Activated T-cell treated with anti-CD3 and anti-CD28 coated beads, Interleukin-2, amount 50 U/mL, for 72 hours (primary cell): Measurements from ENCODE around the gene MAPK8. TPM values are rescaled to one million over a fixed set of nuclear protein-coding genes. Genes with fewer than 3 reads are reported as not detected.
A peak's percentile ranks its signal among the peaks of the same experiment; 100 is the strongest.

Source experiments
- ATAC-seq, 2 donors: fragments of 150-1000 bp; cut with Tn5 transposase; replicated peaks in 1 of 2; 2 replicates each; pipeline ENCODE4 v1.10.0; 2021; ENCODE audit warnings: moderate library complexity in 2 of 2, mild to moderate bottlenecking in 1 of 2
- DNase-seq, 2 donors: peaks; one replicate each; pipeline ENCODE4 v3.0.0; 2021 to 2022; ENCODE audit warnings: mixed read lengths in 1 of 2
- H3K27ac Mint-ChIP-seq: one replicate; pipeline ENCODE4 v1.8.0; 2022; ENCODE audit warnings: mild to moderate bottlenecking, moderate library complexity, mixed read lengths
- H3K27me3 Mint-ChIP-seq: one replicate; pipeline ENCODE4 v1.8.0; 2022; ENCODE audit warnings: low read depth, mixed read lengths
- H3K36me3 Mint-ChIP-seq, 2 donors: one replicate each; pipeline ENCODE4 v1.8.0; 2022; ENCODE audit warnings: mixed read lengths in 2 of 2, mild to moderate bottlenecking in 1 of 2; ENCODE audit not compliant: insufficient read depth in 2 of 2
- H3K4me1 Mint-ChIP-seq: one replicate; pipeline ENCODE4 v1.8.0; 2022; ENCODE audit warnings: low read depth, mixed read lengths
- H3K4me3 Mint-ChIP-seq, 2 donors: one replicate each; pipeline ENCODE4 v1.8.0; 2022; ENCODE audit warnings: mild to moderate bottlenecking in 2 of 2, mixed read lengths in 2 of 2, moderate library complexity in 2 of 2
- H3K9me3 Mint-ChIP-seq, 2 donors: one replicate each; pipeline ENCODE4 v1.8.0; 2022; ENCODE audit warnings: mixed read lengths in 2 of 2
- total RNA-seq, 2 donors: library from RNA; stranded (reverse); gene quantifications; one replicate each; pipeline ENCODE4 v1.2.3, GENCODE V29; 2022

MAPK8 gene
- total RNA-seq, 2 donors from 2014 or later: 43.3 to 60.2 TPM

DNA sequence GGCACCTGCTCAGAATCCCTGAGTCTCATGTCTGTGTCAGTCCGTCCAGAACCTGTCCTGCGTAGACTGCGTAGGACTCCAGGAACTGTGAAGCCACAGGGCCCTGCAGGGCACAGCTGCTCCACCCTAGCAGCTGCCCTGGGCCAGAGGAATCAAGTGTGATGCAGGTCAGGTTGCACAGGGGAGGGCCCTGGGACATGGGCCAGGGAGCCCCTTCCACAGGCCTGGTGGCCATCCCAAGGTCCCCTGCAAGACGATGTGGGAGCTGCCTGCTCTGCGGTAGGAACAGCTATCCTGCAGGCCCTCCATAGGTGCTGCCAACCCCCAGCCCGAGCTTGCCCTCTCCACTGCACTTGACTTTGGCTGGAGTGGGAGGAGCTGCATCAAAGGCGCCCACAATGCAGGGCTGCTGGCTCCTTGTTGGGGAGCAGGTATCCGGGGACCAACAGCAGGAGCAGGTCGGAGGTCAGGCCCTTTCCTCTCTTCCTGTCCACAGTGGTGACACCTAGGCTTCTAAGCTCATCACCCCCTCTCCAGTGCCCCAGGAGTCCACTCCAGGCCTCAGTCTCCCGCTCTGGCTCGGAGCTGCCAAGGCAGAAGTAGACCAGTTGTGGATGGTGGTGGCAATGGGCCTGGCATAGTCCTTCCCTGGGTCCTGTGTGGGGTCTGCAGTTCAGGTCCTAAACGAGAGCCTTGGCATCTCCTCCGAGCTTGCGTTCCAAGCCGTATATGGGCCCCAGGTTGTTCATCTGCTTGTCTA, 149.1 kb downstream of the MAPK8 start:
- Mint-ChIP-seq H3K36me3 (no peaks in the 10 kb centered on the region), H3K9me3 (no peaks in the 10 kb centered on the region), H3K27ac (no peak overlapping the region), H3K4me3 (no peak overlapping the region), H3K27me3 (no peaks in the 10 kb centered on the region), H3K4me1 (no peaks in the 10 kb centered on the region)
- DNase-seq (no peak), ATAC-seq (no peak)

GRCh38 chr10:48456361-48456804, 149.9 kb downstream of the MAPK8 start:
- H3K27me3 Mint-ChIP-seq: no peaks in the 10 kb centered on the region
- H3K27ac Mint-ChIP-seq: no peak overlapping the region
- no peak overlapping the region for H3K4me3 Mint-ChIP-seq
- no peak for ATAC-seq
- H3K4me1 Mint-ChIP-seq: no peaks in the 10 kb centered on the region
- no peak for DNase-seq
- no peaks in the 10 kb centered on the region for H3K36me3 Mint-ChIP-seq
- no peaks in the 10 kb centered on the region for H3K9me3 Mint-ChIP-seq

DNA sequence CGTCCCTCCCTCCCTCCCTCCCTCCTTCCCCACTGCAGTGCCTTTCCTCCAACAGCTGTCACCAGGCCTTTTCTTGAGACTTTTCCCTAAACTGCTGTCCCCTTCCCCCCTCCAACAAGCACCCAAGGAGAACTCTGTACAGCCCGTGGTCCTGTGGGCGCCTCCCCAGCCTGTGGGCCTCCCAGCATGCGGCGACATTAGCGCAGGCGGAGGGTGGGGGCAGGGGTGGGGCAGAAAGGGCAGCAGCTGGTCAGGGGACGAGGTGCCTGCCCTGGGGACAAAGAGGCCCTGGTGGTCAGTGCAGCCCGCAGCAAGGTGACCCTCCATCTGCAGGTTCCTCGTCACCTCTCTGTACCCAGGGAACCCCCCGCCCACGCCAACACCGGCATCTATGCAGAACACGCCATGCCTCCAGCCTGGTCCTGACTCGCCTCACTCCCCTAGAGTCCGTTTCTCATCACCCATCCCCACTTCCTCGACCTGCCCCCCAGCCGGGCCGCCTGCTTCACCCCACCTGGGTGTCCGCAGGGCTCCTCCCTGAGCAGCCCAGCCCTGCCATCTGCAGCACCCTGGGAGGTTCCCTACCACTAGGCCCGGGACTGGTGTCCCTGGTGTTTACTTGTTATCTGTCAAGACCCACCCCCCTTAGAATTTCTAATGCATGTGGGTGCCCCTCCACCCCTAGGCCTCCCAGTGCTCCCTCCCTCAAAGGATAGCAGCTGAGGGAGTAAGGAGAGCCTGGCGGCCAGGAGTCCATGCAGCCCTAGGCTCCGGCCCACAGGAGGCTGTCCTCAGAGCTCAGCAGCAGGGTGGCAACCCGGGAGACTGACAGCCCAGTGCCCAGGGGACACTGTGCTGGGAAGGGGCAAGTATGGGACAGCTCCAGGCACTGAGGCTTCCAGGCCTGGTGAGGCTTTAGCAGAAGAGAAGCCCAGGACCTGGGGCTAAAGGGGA, 150.6 kb downstream of the MAPK8 start:
- Mint-ChIP-seq H3K4me1 (no peaks in the 10 kb centered on the region), H3K4me3 (no peak overlapping the region), H3K9me3 (no peaks in the 10 kb centered on the region), H3K27me3 (no peaks in the 10 kb centered on the region), H3K36me3 (no peaks in the 10 kb centered on the region), H3K27ac (no peak overlapping the region)
- ATAC-seq (peak in 1 of 2 donors; percentile 32), DNase-seq (no peak)

GRCh38 chr10:48457949-48458661, 151.6 kb downstream of the MAPK8 start:
- H3K27me3 Mint-ChIP-seq: no peaks in the 10 kb centered on the region
- ATAC-seq (no peak), DNase-seq (no peak)
- no peaks in the 10 kb centered on the region for H3K9me3 Mint-ChIP-seq
- no peak overlapping the region for H3K27ac Mint-ChIP-seq
- H3K4me3 Mint-ChIP-seq: no peak overlapping the region
- no peaks in the 10 kb centered on the region for H3K4me1 Mint-ChIP-seq
- H3K36me3 Mint-ChIP-seq: no peaks in the 10 kb centered on the region

- DNase-seq (no peak), ATAC-seq (no peak)
- H3K27me3 Mint-ChIP-seq: no peaks in the 10 kb centered on the region
- no peak overlapping the region for H3K27ac Mint-ChIP-seq
- H3K4me1 Mint-ChIP-seq: no peaks in the 10 kb centered on the region
- no peaks in the 10 kb centered on the region for H3K36me3 Mint-ChIP-seq
- H3K4me3 Mint-ChIP-seq: no peak overlapping the region
- no peaks in the 10 kb centered on the region for H3K9me3 Mint-ChIP-seq
Observed at GRCh38 chr10:48458662-48459048, 152.2 kb downstream of the MAPK8 start.

- no peaks in the 10 kb centered on the region for H3K9me3 Mint-ChIP-seq
- no peak overlapping the region for H3K4me3 Mint-ChIP-seq
- no peak for ATAC-seq
- H3K4me1 Mint-ChIP-seq: no peaks in the 10 kb centered on the region
- no peaks in the 10 kb centered on the region for H3K27me3 Mint-ChIP-seq
- no peaks in the 10 kb centered on the region for H3K36me3 Mint-ChIP-seq
- no peak for DNase-seq
- no peak overlapping the region for H3K27ac Mint-ChIP-seq
Observed at GRCh38 chr10:48459270-48460150, 153.0 kb downstream of the MAPK8 start.

- no peaks in the 10 kb centered on the region for H3K9me3 Mint-ChIP-seq
- no peaks in the 10 kb centered on the region for H3K36me3 Mint-ChIP-seq
- no peak overlapping the region for H3K4me3 Mint-ChIP-seq
- no peaks in the 10 kb centered on the region for H3K27me3 Mint-ChIP-seq
- H3K27ac Mint-ChIP-seq: no peak overlapping the region
- no peak for DNase-seq
- ATAC-seq: no peak
- no peaks in the 10 kb centered on the region for H3K4me1 Mint-ChIP-seq
Observed at GRCh38 chr10:48460182-48460581, 153.7 kb downstream of the MAPK8 start.

- no peaks in the 10 kb centered on the region for H3K9me3 Mint-ChIP-seq
- no peaks in the 10 kb centered on the region for H3K36me3 Mint-ChIP-seq
- DNase-seq (no peak), ATAC-seq (no peak)
- no peaks in the 10 kb centered on the region for H3K4me1 Mint-ChIP-seq
- no peak overlapping the region for H3K4me3 Mint-ChIP-seq
- H3K27me3 Mint-ChIP-seq: no peaks in the 10 kb centered on the region
- H3K27ac Mint-ChIP-seq: no peak overlapping the region
Observed at GRCh38 chr10:48461623-48462481, 155.4 kb downstream of the MAPK8 start.

DNA sequence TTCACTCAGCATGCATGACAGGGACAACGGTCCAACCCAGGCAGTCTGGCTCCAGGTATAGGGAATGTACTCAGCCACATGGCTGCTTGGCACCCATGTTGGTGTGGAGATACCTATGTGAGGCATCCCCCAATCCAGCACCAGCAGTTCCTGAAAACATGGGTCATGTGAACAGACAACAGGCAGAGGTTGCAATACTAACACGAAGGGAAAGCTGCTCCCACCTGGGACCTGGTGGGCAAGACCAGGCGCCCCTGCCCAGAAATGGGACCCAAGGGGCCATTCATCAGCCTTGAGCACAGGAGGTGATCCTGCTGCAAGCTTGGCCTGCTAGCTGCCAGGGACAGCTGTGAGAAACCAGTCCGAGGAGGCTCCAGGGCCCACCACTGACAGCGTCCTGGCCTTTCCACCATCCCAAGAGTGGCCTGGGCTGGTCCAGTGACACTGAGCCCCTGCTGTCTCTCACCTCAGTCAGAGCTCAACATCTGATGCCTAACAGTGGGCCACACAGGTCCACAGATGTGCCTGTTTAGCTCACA, 156.1 kb downstream of the MAPK8 start:
- ATAC-seq (no peak), DNase-seq (no peak)
- H3K27me3 Mint-ChIP-seq: no peaks in the 10 kb centered on the region
- H3K36me3 Mint-ChIP-seq: no peaks in the 10 kb centered on the region
- H3K4me3 Mint-ChIP-seq: no peak overlapping the region
- no peaks in the 10 kb centered on the region for H3K9me3 Mint-ChIP-seq
- no peak overlapping the region for H3K27ac Mint-ChIP-seq
- H3K4me1 Mint-ChIP-seq: no peaks in the 10 kb centered on the region

- Mint-ChIP-seq H3K27me3 (no peaks in the 10 kb centered on the region), H3K9me3 (no peaks in the 10 kb centered on the region), H3K27ac (no peak overlapping the region), H3K4me3 (no peak overlapping the region), H3K36me3 (no peaks in the 10 kb centered on the region), H3K4me1 (no peaks in the 10 kb centered on the region)
- no peak for ATAC-seq
- DNase-seq: no peak
Observed at GRCh38 chr10:48463318-48464003, 157.0 kb downstream of the MAPK8 start.
